Prostate gland (tissue), 2 donors: Measurements from ENCODE around the gene CAPN1.

ENCODE experiments used
- CTCF ChIP-seq, 4 experiments: fragments of 200-600 bp in 2 of 4; fragments of 450-650 bp in 2 of 4; sonication (generic) in 2 of 4; IDR thresholded peaks; 1 replicate in 3 of 4; 2 replicates in 1 of 4; pipeline ENCODE4 v1.5.1; 2016 to 2019; ENCODE audit warnings: antibody characterized with exemption in 4 of 4, mild to moderate bottlenecking in 2 of 4, moderate library complexity in 2 of 4
- POLR2A ChIP-seq: fragments of 450-650 bp; IDR thresholded peaks from one replicate; pipeline ENCODE4 v1.6.1; 2016; ENCODE audit warnings: antibody characterized with exemption, mild to moderate bottlenecking

- TF ChIP-seq CTCF (IDR thresholded peaks at IDR 0.05) (no peak), POLR2A (no peak)
These were observed 30.3 kb upstream of the CAPN1 start for GRCh38 chr11:65151331-65151899.
